Activated CD4-positive, alpha-beta T cell treated with anti-CD3 and anti-CD28 coated beads for 4 hours (primary cell): ENCODE measurements around the gene PIEZO1.

ENCODE experiments used
- DNase-seq, 2 donors: peaks; one replicate each; pipeline ENCODE4 v3.0.0-alpha.2; 2020

PIEZO1 gene

GRCh38 chr16:88699180-88699579, 85.8 kb downstream of the PIEZO1 start:
- no peak for DNase-seq

GRCh38 chr16:88698646-88699045, 86.4 kb downstream of the PIEZO1 start:
- no peak for DNase-seq

GRCh38 chr16:88697831-88698615, 87.0 kb downstream of the PIEZO1 start:
- no peak for DNase-seq

DNA sequence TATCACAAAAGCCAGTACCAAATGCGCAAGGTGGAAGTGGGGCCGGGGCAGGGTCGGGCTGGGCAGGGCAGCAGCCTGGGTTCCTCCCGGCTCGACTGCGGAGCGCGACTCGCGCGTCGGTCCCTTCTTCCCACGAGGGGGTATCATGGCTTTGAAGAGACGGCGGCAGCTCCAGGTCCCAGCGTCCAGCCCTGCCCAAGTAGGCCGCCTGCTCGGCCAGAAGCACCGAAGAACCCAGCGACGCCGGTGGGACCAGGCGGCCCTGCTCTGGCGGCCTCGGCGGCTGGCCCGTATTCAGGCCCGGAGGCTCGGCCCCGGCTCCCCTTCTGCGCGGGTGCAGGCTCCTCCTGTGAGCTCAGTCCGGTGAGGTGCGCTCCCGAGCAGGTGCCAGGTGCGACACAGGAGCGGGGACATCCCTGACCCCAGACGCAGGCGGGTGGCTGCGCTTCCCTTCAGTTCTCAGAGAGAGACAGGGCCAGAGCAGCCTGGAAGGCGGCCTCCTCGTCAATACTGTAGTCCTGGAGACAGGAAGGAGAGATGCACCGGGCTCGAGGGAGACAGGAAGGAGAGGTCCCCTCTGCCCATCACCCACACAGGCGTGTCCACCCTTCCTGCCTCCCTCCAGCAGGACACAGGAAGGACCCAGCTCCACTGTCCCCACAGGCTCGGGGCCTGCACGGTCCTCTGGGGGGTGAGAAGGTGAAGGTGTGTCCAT, 87.7 kb downstream of the PIEZO1 start:
- DNase-seq = no peak

DNA sequence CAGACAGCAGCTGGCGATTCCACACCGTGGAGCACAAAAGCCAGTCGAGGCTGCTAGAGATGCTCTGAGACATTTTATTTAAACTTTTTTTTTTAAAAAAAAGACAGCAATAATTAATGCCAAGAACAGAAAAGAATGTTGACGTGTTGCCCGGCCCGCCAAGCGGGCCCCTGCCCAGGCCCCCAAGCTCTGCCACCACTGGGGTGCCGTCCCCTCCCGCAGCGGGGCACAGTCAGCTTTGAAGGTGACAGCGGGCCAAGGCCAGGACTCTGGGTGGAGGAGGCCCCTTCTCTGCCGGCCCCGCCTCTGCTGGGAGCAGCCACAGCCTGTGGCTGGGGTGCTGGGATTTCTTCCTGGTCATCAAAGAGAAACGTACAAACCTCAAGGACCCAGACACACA, 88.6 kb downstream of the PIEZO1 start:
- no peak for DNase-seq

DNA sequence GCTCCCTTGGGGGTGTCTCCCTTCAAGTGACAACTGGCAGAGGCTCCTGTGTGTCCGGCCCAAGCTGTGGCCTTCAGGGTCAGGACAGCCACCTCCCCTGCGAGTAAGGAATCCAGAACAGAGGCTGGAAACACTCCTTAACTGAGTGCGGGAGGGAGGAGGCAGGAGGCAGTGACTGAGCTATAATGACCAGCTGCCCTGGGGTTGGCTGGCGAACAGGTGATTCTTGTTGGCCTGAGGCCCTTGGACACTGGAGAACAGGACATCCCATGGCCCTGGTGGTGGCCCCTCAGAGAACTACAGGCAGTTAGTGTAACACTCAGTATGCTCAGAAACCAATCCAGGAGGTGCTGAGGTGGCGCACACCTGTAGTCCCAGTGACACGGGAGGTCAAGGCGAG, 89.3 kb downstream of the PIEZO1 start:
- no peak for DNase-seq

GRCh38 chr16:88695218-88695617, 89.8 kb downstream of the PIEZO1 start:
- DNase-seq = no peak

- no peak for DNase-seq
These were observed 90.6 kb downstream of the PIEZO1 start for GRCh38 chr16:88694221-88695087.

DNA sequence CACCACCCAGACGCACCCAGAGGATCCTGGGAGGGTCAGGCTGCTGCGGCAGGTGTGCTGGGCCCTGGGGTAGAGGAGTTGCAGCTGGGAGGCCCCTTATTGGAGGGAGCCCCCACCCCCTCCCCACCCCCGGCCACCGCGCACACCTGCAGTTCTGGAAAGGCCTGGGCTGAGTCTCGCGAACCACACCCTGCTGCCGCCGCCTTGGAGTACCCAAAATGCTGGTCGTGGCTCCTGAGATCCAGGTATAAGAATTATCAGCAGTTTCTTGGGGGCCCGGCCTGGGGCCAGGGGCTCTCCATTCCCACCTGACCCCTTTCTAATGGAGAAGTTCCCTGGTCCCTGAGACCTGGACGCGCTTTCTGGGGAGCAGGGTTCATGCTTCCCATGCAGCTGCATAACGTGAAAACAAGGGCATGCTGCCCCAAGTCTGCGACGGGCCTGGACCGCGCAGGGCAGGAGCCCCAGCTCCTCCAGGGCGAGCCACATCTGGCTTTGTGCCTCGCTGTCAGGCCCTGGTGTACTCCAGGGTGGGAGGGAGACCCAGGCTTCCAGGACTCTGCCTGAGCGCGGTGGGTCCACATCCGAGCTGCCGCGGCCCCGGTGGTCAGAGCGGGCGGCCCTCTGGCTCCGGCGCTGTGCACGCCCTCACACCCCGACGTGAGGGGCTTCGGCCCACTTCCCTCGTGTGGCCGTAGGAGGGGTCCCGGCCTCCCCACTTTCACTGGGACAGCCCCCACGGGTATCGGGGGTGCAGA, 91.4 kb downstream of the PIEZO1 start:
- no peak for DNase-seq

DNA sequence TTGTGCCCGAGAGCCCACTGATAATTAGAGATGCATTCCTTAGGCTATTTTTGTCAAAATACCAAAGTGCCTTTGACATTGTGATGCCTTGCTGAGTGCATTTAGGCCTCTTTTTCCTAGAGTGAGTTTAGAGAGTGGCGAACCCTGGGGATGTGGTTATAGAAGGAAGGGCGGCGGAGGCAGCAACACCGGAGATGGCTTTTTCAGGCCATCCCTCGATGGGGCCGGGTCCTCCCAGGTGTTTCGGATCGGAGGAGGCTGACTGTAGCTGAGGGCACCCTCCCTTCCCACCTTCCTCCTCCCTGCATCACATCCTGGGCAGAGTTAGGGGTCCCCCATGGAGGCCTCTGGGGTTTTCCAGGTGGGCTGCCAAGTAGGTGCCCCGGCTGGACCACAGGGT, 92.2 kb downstream of the PIEZO1 start:
- DNase-seq = no peak

- peak in 1 of 2 donors; percentile 38 for DNase-seq
These were observed 93.0 kb downstream of the PIEZO1 start for GRCh38 chr16:88691924-88692560.

- no peak for DNase-seq
These were observed 93.7 kb downstream of the PIEZO1 start for GRCh38 chr16:88691129-88691813.

DNA sequence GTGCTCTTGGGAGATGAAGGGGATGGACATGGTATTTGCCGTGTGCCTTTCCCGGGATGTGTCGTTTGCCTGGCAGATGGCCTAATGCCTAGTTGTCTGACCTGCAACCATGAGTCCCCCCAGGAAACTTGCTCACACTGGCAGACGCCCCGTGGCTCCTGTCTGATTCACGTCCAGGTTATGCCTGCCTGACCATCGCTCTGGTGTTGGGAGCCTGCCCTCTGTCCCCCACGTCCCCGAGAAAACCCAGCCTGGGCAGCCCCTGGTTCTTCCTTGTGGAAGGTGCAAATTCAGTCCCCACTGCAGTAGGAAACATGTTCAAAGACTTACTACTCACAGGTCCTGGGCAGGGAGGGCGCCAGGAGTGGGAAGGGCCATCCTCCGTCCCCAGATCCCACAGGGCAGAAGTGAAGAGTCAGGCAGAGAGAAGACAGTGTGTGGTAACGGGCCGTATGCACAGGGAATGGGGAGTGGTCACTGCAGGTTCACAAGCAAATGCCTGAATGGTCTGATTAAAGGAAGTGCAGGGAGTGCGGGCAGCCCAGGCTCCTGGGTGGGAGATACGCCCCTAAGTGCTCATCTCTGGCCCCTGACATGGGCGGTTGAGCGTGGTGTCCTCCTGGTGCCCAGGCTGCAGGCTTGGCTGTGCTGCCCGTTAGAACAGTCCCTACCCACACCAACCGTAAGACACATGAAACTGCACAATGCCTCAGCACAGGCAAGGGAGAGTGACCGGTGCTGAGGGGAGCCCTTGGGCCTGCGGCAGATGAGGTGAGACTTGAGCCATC, 94.5 kb downstream of the PIEZO1 start:
- no peak for DNase-seq

GRCh38 chr16:88688013-88688778, 96.8 kb downstream of the PIEZO1 start:
- DNase-seq = no peak

DNA sequence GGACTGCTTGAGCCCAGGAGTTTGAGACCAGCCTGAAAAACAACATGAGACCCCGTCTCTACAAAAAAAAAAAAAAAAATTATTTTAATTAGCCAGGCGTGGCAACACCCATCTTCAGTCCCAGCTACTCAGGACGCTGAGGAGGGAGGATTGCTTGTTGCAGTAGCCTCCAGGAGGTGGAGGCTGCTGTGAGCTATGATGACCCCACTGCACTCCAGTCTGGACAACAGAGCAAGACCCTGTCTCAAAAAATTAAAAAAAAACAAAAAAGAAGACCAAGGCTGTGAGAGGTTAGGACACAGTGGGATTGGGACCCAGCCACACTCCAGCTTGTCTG, 97.4 kb downstream of the PIEZO1 start:
- no peak for DNase-seq

DNA sequence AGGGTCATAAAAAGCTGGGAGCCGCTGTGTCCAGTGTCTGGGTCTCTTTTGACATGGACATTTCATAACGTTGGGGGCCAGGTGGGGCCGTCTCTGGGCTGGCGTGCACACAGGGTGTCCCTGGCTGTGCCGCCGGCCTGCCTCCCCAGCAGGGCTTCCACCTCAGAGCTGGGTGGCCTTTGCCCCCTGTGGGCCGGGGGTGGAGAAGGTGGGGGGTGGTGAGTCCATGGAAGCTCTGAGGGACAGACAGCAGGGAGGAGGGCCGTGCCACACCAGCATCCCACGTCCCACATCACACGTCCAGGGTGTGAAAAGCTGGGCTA, 97.8 kb downstream of the PIEZO1 start:
- no peak for DNase-seq

DNA sequence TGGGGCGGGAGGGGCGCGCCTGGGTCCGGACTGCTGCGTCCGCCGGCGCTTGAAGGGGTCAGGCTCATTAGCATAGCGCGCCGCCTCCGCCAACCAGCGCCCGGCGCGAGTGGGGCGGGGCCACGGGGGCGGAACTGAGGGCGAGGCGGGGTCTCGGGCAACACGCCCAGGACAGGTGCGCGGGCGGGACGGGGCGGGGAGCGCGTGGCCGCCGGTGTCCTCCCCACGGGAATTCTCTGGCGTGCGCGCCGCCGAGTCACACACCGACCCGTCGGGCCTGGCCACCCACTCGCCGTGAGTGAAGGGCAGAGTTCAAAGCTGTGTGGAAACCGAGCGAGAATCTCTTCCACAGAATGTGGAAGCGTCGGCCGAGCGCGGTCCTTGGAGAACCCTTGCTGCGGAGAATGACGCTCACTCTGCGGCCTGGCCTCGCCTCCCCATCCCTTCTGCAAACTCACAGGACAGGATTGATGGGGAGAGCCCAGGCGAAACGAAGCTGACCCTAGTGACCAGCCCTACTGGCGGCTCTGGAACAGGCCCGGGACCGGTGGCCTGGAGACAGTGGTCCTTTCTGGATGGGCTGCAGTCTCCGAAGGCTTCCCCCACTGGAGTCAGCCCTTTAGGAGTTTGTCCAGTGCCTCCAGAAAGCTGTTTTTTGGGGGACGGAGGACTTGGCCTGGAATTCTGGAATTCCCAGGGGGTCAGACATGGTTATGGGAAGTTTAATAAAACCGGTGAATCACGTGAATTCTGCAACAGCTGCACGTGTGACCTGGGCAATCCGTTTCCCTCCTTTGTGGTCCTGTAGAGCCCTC, 98.4 kb downstream of the PIEZO1 start, which contains the start of gene SNAI3:
Gene SNAI3, minus strand, starts transcription at position 69 of the 815 bp plus-strand sequence. CDS start 101 bp downstream, outside the sequence.
- peak; percentile 85 to 86 for DNase-seq

DNA sequence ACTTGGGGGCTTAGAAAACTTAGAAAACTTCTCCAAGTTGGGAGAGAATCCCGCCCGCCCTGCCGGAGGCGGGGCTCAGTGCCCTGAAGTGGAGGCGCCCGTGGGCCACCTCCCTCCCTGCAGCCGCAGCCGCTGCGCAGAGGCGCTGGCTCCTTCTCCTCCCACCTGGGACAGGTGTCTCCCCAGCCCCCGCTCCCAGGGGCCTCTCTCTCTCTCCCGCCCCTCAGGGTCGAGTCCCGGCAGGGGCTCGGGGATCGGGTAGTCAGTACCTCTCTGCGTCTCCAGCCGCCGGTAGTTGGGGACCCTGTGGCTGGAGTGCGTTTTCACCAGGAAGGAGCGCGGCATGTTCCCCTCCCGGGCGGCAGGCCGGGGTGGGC, 99.0 kb downstream of the PIEZO1 start:
- no peak for DNase-seq
